ENCODE measurements around the gene WDCP.

DNA sequence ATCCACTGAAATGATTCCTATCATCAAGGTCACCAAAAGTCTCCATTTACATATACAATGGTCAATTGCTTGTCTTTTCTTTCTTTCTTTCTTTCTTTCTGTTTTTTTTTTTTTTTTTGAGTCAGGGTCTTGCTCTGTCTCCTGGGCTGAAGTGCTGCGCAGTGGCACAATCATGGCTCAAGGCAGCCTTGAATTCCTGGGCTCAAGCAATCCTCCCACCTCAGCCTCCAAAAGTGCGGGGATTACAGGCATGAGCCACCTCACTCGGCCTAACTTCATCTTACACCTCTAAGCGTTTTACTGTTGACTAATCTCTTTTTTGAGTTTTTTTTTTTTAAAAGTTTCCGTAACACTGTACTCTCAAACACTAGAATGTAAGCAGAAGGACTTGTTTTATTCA, 28.1 kb upstream of the WDCP start:
- TF ChIP-seq, protein P1, sequence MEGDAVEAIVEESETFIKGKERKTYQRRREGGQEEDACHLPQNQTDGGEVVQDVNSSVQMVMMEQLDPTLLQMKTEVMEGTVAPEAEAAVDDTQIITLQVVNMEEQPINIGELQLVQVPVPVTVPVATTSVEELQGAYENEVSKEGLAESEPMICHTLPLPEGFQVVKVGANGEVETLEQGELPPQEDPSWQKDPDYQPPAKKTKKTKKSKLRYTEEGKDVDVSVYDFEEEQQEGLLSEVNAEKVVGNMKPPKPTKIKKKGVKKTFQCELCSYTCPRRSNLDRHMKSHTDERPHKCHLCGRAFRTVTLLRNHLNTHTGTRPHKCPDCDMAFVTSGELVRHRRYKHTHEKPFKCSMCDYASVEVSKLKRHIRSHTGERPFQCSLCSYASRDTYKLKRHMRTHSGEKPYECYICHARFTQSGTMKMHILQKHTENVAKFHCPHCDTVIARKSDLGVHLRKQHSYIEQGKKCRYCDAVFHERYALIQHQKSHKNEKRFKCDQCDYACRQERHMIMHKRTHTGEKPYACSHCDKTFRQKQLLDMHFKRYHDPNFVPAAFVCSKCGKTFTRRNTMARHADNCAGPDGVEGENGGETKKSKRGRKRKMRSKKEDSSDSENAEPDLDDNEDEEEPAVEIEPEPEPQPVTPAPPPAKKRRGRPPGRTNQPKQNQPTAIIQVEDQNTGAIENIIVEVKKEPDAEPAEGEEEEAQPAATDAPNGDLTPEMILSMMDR (IDR thresholded peaks at IDR 0.05): no peak
- TF ChIP-seq POLR2AphosphoS5 (IDR thresholded peaks at IDR 0.05): no peak
- TF ChIP-seq POLR2A (IDR thresholded peaks at IDR 0.05): no peak

Measured in breast epithelium (tissue), 3 donors.